IPS-18a (cell line): ENCODE results near the gene DYRK1A.

ENCODE experiments used
- H3K27ac ChIP-seq: one replicate; pipeline ENCODE4 v1.5.1; 2013; ENCODE audit warnings: low read length
- H3K27me3 ChIP-seq: one replicate; pipeline ENCODE4 v1.6.1; 2013; ENCODE audit warnings: mild to moderate bottlenecking, low read length; ENCODE audit not compliant: control insufficient read depth, insufficient read depth
- H3K36me3 ChIP-seq: one replicate; pipeline ENCODE4 v1.6.1; 2013; ENCODE audit warnings: low read depth, low read length; ENCODE audit not compliant: control insufficient read depth
- H3K4me1 ChIP-seq: one replicate; pipeline ENCODE4 v1.6.1; 2013; ENCODE audit warnings: low read depth, low read length; ENCODE audit not compliant: control insufficient read depth
- H3K4me3 ChIP-seq: one replicate; pipeline ENCODE4 v1.5.1; 2013; ENCODE audit warnings: low read length
- H3K9ac ChIP-seq: one replicate; pipeline ENCODE4 v1.6.1; 2013; ENCODE audit warnings: mild to moderate bottlenecking, low read length, moderate library complexity
- H3K9me3 ChIP-seq: one replicate; pipeline ENCODE4 v1.6.1; 2013; ENCODE audit warnings: low read depth, low read length; ENCODE audit not compliant: control insufficient read depth

The DYRK1A gene

DNA sequence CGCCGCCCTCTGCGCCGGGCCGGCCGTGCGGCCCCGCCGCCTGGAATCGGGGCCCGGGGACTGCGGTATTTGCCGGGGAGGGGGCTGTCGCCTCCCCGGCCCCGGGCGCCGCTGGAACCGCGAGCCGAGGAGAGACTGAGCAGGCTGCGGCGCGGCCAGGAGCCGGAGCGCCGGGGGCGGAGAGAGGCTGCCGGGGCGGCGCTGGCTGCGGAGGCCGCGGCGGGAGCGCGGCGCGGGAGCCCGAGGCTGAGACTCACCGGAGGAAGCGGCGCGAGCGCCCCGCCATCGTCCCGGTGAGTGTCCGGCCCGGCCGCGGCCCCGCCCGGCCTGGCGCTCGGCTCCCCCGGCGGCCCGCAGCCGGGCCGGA lies 746 bp downstream of the DYRK1A start:
- no peaks in the 10 kb centered on the region for H3K36me3 ChIP-seq
- peak overlapping the region; percentile 95 for H3K4me3 ChIP-seq
- peak overlapping the region; percentile 92 for H3K9ac ChIP-seq
- H3K9me3 ChIP-seq: no peaks in the 10 kb centered on the region
- H3K27ac ChIP-seq: no peak overlapping the region
- H3K4me1 ChIP-seq: peaks cover 29% of the 10 kb centered on the region
- no peaks in the 10 kb centered on the region for H3K27me3 ChIP-seq

DNA sequence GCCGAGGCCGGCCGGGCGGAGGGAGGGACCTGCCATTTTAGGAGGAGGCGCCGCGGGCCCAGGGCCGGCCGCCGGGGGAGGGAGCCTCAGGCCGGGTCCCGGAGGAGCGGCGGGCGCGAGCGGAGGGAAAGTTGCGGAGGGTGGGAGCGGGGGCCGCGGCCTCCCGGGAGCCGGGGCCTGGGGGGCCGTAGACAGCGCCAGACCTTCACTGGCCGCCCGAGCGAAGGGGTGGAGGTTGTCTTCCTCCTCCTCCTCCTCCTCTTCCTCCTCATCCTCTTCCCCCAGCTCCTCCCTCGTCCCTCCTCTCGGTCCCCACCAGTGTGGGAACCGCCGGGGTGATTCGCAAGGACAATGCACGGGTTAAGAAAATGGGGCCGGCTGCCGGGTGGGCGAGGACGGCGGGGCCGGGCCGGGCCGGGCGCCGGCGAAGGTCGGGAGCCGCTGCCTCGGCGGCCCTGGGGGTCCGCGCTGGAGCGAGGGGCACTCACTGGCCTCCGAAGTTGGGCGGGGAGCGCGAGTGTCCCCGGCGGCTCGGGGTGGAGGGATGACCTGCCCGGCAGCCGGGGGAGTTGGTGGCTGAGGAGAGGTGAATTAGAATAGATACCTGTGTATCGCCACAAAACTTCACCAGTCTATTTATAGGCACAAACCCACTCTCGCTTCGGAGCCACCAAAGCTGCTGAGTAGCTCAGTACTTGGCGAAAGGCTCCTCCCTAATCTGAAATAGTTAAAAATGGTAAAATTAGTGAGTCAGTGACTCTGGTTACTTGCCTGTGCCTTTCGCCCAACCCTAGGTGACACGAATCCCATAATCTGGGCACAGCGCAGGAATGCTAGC lies 1.3 kb downstream of the DYRK1A start:
- H3K4me3 ChIP-seq: peak overlapping the region; percentile 95
- H3K27ac ChIP-seq: no peak overlapping the region
- no peaks in the 10 kb centered on the region for H3K27me3 ChIP-seq
- H3K9me3 ChIP-seq: no peaks in the 10 kb centered on the region
- peaks cover 32% of the 10 kb centered on the region for H3K4me1 ChIP-seq
- H3K9ac ChIP-seq: peak overlapping the region; percentile 66
- H3K36me3 ChIP-seq: no peaks in the 10 kb centered on the region

DNA sequence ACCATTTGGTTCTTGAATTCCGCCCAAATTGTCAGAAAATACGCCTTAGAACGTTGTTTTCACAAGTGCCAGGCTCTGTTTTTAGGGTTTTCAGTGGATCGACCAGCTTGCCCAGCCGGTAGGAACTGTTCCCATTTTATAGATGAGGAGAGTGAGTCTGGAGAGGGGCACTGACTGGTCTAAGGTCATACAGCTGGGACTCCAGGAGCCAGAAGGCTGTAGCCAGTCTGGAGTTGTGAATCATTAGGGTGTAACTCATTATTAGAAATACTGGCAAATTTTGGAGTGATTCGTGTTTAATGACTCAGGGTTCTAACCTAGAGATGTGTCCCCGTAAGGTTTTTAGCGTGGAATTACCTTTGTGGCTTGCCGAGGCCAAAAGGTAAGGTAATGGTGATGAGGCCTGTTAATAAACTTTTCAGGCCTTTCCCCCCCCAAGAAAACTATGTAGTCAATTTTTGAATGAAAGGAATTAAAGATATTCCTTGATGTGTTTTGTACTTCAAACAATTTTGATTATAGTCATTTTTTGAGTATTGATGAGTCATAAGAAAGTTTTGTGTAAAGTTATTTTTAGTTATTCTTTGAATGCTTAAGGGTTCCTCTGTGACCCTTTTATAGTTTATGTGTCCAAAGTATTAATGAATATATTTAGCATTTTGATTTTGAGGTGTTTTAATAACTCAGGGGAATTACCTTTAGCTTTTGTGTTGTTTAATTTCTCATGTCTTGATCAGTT lies 2.1 kb downstream of the DYRK1A start:
- Histone ChIP-seq H3K4me3 (peak overlapping the region; percentile 95), H3K9me3 (no peaks in the 10 kb centered on the region), H3K36me3 (no peaks in the 10 kb centered on the region), H3K4me1 (peaks cover 32% of the 10 kb centered on the region), H3K27ac (no peak overlapping the region), H3K27me3 (no peaks in the 10 kb centered on the region), H3K9ac (peak overlapping the region; percentile 66)

DNA sequence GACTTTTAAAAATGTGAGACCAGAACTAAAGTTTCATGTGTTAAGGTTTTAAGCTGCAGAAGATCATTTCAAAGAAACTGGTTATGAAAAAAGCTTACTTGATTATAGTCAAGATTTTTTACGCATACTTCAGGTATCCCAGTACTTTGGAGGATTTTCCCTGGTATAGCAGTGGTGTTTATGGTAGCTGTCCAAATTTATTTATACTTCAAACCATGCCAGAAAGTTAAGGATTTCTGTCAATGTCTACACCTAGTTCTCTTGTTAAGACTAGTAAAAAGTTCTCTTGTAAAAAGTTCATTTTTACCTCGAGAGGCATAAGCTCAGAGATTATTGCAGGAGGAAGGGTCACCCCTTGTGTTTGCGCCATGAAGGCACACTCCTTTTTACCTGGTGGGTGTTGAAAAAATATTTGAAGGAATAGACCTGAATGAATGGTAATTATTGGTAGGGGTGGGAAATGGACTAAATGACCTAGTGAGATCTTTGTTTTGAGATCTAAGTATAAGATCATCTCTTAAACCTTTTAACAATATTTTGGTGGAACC lies 2.8 kb downstream of the DYRK1A start:
- H3K4me1 ChIP-seq: peaks cover 32% of the 10 kb centered on the region
- H3K27ac ChIP-seq: no peak overlapping the region
- H3K27me3 ChIP-seq: no peaks in the 10 kb centered on the region
- H3K36me3 ChIP-seq: no peaks in the 10 kb centered on the region
- no peaks in the 10 kb centered on the region for H3K9me3 ChIP-seq
- H3K4me3 ChIP-seq: peak overlapping the region; percentile 95
- H3K9ac ChIP-seq: peak overlapping the region; percentile 19

DNA sequence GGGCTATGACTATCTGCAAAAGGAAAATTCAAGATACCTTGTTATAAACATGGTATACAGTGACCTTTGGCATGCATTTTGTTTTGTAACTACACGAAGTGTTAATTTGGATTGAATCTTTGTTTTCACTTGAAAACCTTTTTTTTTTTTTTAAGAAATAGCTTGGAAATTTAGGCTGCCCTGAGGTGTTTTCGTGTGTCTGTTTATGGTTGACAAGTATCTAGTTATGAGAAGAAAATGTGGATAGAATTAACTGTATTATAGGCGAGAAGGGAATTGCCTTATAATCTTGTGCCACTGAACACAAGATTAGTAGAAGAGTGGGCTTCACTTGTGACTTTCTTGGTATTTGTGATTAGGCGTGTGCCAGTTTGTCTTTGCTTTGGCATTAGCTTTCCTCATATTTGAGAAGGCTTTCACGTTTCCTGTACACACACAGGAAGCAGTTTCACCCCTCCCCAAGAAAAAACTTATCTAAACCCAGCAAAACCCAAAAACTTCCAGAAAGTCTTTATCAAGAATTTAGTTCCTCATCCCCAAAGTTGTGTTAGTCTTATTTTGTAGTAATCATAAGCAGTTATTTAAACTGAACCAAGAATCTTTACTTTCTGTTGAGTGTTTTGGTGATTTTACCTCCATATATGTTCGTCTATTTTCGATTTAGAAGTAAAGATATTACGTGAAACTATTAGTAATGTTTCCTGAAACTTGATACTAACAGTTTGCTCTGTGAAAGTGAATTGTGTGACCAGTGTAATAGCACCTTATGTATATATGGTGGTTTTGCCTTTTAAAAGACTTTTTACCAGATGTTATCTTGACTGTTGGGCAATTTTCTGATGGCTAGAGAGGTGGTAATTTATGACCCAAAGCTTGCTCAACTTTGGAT lies 3.8 kb downstream of the DYRK1A start:
- Histone ChIP-seq H3K9ac (peak overlapping the region; percentile 20), H3K9me3 (no peaks in the 10 kb centered on the region), H3K27ac (peak overlapping the region; percentile 21), H3K27me3 (no peaks in the 10 kb centered on the region), H3K4me3 (peak overlapping the region; percentile 95), H3K36me3 (no peaks in the 10 kb centered on the region), H3K4me1 (peaks cover 28% of the 10 kb centered on the region)

DNA sequence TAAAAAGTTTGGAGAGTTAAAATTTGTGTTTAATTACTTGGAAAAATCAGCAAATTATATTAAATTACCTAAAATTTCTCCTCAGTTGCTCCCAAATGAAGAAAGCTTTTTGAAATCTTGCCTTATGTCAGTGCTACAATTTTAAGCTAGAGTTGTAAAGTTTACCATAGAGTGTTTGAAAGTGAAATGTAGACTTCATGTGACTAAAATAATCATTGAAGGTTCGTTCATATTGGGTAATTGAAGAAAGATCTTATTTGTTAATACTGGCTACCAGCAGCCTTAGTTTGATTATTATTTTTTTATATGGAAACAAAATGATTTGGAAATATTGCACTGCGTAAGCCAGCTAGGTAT lies 4.4 kb downstream of the DYRK1A start:
- Histone ChIP-seq H3K4me1 (peaks cover 27% of the 10 kb centered on the region), H3K9me3 (no peaks in the 10 kb centered on the region), H3K4me3 (peak overlapping the region; percentile 95), H3K27me3 (no peaks in the 10 kb centered on the region), H3K36me3 (no peaks in the 10 kb centered on the region), H3K27ac (no peak overlapping the region), H3K9ac (peak overlapping the region; percentile 20)

DNA sequence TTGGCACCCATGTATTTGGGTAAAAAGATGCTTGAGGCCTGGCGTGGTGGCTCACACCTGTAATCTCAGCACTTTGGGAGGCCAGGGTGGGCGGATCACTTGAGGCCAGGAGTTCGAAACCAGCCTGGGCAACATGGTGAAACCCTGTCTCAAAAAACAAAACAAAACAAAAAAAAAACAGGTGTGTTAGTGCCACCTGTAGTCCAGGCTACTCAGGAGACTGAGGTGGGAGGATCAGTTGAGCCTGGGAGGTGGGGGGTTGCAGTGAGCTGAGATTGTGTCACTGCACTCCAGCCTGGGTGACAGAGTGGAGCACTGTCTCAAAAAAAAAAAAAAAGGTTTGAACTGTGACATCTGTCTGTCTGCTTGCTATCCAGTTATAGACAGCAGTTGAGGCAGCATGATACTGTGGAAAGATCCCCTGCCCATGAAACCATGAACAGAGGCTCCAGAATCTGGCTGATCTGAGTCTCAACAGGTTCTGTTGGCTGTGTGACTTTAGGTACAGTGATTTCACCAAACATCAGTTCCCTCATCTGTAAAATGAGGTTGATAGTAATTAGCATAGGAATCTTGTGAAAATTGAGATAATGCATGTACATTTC lies 5.7 kb downstream of the DYRK1A start:
- Histone ChIP-seq H3K4me3 (no peak overlapping the region), H3K27ac (no peak overlapping the region), H3K4me1 (peaks cover 27% of the 10 kb centered on the region), H3K36me3 (no peaks in the 10 kb centered on the region), H3K9me3 (no peaks in the 10 kb centered on the region), H3K9ac (no peak overlapping the region), H3K27me3 (no peaks in the 10 kb centered on the region)

DNA sequence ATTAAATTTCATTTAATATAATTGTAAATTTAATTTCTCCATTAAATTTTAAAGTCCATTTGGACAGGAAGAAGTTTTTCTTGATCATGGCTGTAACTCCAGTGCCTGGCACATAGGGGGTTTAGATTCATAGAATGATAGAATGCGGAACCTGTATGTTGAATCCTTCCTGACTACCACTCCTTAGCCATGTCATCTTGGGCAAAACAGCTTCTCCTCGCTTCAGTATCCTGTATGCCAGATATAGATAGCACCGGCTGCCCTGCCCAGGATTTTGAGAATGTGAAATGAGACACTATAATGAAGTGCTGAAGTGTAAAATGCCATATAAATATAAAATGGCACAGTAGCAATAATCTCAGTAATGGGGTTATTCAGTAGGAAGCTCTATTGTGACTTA lies 6.4 kb downstream of the DYRK1A start:
- H3K4me3 ChIP-seq: no peak overlapping the region
- no peaks in the 10 kb centered on the region for H3K36me3 ChIP-seq
- H3K27ac ChIP-seq: no peak overlapping the region
- no peak overlapping the region for H3K9ac ChIP-seq
- H3K27me3 ChIP-seq: no peaks in the 10 kb centered on the region
- H3K4me1 ChIP-seq: peaks cover 27% of the 10 kb centered on the region
- H3K9me3 ChIP-seq: no peaks in the 10 kb centered on the region

DNA sequence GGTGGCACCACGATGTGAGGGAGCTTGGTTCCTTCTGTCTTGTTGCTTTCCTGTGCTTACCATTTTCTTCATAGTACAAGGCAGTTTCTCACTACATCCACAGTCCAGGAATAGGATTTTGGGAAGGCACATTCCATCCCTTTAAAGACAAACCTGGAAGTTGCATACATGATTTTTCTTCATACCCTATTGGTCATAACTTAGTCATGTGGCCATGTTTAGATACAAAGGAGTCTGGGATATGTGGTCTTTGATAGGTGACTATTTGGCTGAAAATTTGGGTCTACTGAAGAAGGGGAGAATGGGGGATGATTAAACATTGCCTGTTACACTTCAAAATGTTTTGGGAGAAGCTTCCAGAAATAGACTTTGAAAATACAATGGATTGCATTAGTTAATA lies 7.0 kb downstream of the DYRK1A start:
- no peaks in the 10 kb centered on the region for H3K36me3 ChIP-seq
- H3K4me1 ChIP-seq: peaks cover 28% of the 10 kb centered on the region
- H3K27me3 ChIP-seq: no peaks in the 10 kb centered on the region
- no peak overlapping the region for H3K27ac ChIP-seq
- no peak overlapping the region for H3K4me3 ChIP-seq
- no peaks in the 10 kb centered on the region for H3K9me3 ChIP-seq
- no peak overlapping the region for H3K9ac ChIP-seq

DNA sequence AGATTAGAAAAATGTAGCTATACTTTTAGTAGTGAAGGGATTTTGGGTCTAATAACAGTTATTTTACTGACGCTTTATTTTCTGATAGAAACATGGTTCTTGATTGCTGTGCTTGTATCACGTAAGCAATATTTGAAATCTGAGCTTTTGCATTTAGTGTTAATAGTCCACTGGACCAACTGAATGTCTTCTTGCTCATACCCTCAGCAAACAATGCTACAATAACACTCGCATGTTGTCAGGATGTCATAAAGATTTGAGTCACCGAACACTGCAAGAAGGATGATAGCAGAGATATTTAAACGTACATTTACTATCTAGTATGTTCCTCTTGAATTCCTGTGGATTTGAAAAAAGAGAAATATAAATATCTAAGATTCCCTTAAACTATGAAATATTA lies 7.5 kb downstream of the DYRK1A start:
- Histone ChIP-seq H3K9ac (no peak overlapping the region), H3K36me3 (no peaks in the 10 kb centered on the region), H3K27ac (no peak overlapping the region), H3K4me1 (peaks cover 31% of the 10 kb centered on the region), H3K4me3 (no peak overlapping the region), H3K9me3 (no peaks in the 10 kb centered on the region), H3K27me3 (no peaks in the 10 kb centered on the region)
